Measurements from ENCODE around the gene CAMK1D. TPM values are rescaled to one million over a fixed set of nuclear protein-coding genes. Genes with fewer than 3 reads are reported as not detected.

The CAMK1D gene
- total and polyA plus RNA-seq, 2 donors (not counting 3 experiments of a cell fraction or from before 2014, with no cell fraction given): 0.37 to 4.2 TPM

GRCh38 chr10:12702215-12702770 lies 352.9 kb downstream of the CAMK1D start:
- intact Hi-C loops (cut with micrococcal nuclease): no loop called here
- H2AFZ ChIP-seq (ENCODE audit: low read depth, low read length): no peak overlapping the region
- DNase-seq (ENCODE audit: low read depth, low spot score) (no peak), FAIRE-seq (no peak)
- no peaks in the 10 kb centered on the region for H3K9me1 ChIP-seq (replicated peaks; ENCODE audit: control insufficient read depth, extremely low read depth, insufficient read depth, low read length)
- peaks cover 38% of the 10 kb centered on the region for H3K4me1 ChIP-seq (ENCODE audit: control insufficient read depth, extremely low read depth, insufficient read depth, low read length)
- ChIA-PET CTCF (interaction anchor here (1.3 to 1.5 kb wide), 3 partner anchors 8 to 200 kb away, joined by 4 to 7 read pairs (median 5); no protein-coding TSS in a partner anchor), POLR2A (no interaction called here)
- BruUV-seq (replicated peaks): no TSS peak
- H3K36me3 ChIP-seq (ENCODE audit: control insufficient read depth in 2 of 2, extremely low read depth in 1 of 2, insufficient read depth in 2 of 2, low read length in 2 of 2): no peaks in the 10 kb centered on the region
- no peak overlapping the region for H3K27ac ChIP-seq (ENCODE audit: insufficient read depth, low read depth, low read length)
- no peaks in the 10 kb centered on the region for H3K9me3 ChIP-seq (replicated peaks; ENCODE audit: control insufficient read depth, insufficient read depth, low read length)
- no peaks in the 10 kb centered on the region for H3K27me3 ChIP-seq (ENCODE audit: control insufficient read depth in 2 of 2, insufficient read depth in 2 of 2, low read length in 2 of 2)
- H3K4me3 ChIP-seq (replicated peaks in 1 of 3; ENCODE audit: insufficient read depth in 1 of 3, low read depth in 1 of 3, low read length in 3 of 3): no peak overlapping the region
- dilution Hi-C loops (cut with MboI; ENCODE audit: extremely low pct_ligation_motif_present, low sequenced_read_pairs): no loop called here
- no peak overlapping the region for H3K4me2 ChIP-seq (ENCODE audit: insufficient read depth, low read length)
- H3K9ac ChIP-seq (replicated peaks; ENCODE audit: extremely low read depth, insufficient read depth, low read length): no peak overlapping the region
- no peaks in the 10 kb centered on the region for H3K79me2 ChIP-seq (ENCODE audit: control insufficient read depth, insufficient read depth, low read length)
- no peak for TF ChIP-seq GATA2 (IDR thresholded peaks at IDR 0.05; ENCODE audit: insufficient read depth, insufficient read length, low read depth, low read length)
- TF ChIP-seq, protein P1, sequence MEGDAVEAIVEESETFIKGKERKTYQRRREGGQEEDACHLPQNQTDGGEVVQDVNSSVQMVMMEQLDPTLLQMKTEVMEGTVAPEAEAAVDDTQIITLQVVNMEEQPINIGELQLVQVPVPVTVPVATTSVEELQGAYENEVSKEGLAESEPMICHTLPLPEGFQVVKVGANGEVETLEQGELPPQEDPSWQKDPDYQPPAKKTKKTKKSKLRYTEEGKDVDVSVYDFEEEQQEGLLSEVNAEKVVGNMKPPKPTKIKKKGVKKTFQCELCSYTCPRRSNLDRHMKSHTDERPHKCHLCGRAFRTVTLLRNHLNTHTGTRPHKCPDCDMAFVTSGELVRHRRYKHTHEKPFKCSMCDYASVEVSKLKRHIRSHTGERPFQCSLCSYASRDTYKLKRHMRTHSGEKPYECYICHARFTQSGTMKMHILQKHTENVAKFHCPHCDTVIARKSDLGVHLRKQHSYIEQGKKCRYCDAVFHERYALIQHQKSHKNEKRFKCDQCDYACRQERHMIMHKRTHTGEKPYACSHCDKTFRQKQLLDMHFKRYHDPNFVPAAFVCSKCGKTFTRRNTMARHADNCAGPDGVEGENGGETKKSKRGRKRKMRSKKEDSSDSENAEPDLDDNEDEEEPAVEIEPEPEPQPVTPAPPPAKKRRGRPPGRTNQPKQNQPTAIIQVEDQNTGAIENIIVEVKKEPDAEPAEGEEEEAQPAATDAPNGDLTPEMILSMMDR (IDR thresholded peaks at IDR 0.05; ENCODE audit: extremely low read depth in 1 of 2, insufficient read depth in 1 of 2, low read depth in 1 of 2, low read length in 2 of 2): no peak
- no peak for TF ChIP-seq MAX (IDR thresholded peaks at IDR 0.05; ENCODE audit: insufficient read depth, insufficient read length)
- TF ChIP-seq EZH2 (IDR thresholded peaks at IDR 0.05; ENCODE audit: borderline replicate concordance, low read depth, low read length, severe bottlenecking): no peak
- TF ChIP-seq FOS (IDR thresholded peaks at IDR 0.05; ENCODE audit: borderline replicate concordance, insufficient read depth, low read length): no peak
- no peak for TF ChIP-seq POLR2A (IDR thresholded peaks at IDR 0.05; ENCODE audit: low read depth, low read length)
- no peak for TF ChIP-seq POLR2AphosphoS5 (IDR thresholded peaks at IDR 0.05; ENCODE audit: insufficient read depth, low read depth, low read length)
- no peak for TF ChIP-seq MYC (IDR thresholded peaks at IDR 0.05; ENCODE audit: low read depth, low read length)
- no peak for TF ChIP-seq JUN (IDR thresholded peaks at IDR 0.05; ENCODE audit: borderline replicate concordance, insufficient read depth, insufficient read length, low read depth)
- no peaks in the 10 kb centered on the region for H4K20me1 ChIP-seq (replicated peaks; ENCODE audit: control insufficient read depth, extremely low read depth, insufficient read depth, low read length)

Measured in endothelial cell of umbilical vein (primary cell).